GM12872 (cell line): ENCODE results near the gene SMIM45.

Experiments
- TF ChIP-seq, protein P1 (sequence below): IDR thresholded peaks from 3 replicates; pipeline ENCODE4 v1.5.1; 2011; ENCODE audit warnings: low read depth, mild to moderate bottlenecking, low read length, moderate library complexity; ENCODE audit not compliant: insufficient read depth

Gene SMIM45

DNA sequence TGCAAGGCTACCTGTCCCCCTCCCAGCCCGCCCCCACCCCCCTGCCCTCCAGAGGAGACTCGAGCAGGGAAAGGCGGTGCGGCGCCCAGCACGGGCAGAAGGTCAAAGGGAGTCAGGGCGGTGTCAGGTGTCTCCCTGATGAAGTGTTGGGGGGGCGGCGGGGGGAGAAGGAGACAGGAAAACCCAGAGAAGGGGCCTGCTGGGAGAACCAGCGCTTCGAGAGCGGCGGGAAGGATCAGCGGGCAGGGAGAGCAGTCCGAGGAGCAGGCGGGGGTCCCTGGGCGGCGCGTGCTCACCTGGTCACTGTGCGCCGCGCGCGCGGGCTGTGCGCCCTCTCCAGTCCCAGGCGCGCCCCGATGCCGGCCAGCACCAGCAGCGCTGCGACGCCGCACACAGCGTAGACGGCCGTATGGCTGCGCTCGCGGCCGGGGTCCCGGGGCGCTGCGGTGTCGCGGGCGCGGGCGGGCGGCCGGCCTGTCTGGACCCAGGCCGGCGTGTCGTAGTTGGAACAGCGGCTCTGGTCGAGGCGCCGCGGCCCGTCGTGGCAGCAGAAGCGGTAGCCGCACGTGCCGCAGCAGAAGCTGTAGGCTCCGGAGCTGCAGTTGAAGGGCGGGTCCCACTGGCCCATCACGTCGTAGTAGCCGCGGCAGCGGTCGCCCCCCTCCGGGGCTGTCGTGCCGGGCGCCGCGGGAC lies 38.0 kb upstream of the SMIM45 start:
- TF ChIP-seq, protein P1, sequence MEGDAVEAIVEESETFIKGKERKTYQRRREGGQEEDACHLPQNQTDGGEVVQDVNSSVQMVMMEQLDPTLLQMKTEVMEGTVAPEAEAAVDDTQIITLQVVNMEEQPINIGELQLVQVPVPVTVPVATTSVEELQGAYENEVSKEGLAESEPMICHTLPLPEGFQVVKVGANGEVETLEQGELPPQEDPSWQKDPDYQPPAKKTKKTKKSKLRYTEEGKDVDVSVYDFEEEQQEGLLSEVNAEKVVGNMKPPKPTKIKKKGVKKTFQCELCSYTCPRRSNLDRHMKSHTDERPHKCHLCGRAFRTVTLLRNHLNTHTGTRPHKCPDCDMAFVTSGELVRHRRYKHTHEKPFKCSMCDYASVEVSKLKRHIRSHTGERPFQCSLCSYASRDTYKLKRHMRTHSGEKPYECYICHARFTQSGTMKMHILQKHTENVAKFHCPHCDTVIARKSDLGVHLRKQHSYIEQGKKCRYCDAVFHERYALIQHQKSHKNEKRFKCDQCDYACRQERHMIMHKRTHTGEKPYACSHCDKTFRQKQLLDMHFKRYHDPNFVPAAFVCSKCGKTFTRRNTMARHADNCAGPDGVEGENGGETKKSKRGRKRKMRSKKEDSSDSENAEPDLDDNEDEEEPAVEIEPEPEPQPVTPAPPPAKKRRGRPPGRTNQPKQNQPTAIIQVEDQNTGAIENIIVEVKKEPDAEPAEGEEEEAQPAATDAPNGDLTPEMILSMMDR, result no peak

DNA sequence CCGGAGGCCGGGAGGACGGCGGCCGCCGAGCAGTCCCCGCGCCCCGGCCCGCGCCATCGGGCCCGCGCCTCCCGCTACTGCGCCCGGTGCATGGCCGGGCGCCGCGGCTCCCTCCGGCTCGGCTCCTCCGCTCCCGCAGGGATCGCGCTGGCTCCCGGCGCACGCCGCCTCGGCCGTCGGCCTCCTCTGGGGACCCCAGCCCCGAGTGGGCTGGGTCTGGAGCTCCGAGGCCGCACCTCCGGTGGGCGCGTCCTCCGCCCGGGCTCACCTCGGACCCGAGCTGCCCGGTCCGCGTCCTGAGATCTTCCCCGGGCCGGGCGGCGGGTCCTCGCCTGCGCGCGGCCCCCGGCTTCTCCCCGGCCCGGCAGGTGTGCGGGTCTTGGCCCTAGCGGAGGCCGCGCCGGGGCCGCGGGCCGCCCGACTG lies 37.3 kb upstream of the SMIM45 start:
- TF ChIP-seq, protein P1, result no peak

GRCh38 chr22:41915035-41915785 lies 36.7 kb upstream of the SMIM45 start, which contains the start of gene SHISA8:
SHISA8 (minus strand) TSS chr22:41915074; CDS start chr22:41914667, 407 bp downstream.
- TF ChIP-seq, protein P1, result no peak

GRCh38 chr22:41915786-41916493 lies 36.0 kb upstream of the SMIM45 start:
- TF ChIP-seq, protein P1, result no peak

DNA sequence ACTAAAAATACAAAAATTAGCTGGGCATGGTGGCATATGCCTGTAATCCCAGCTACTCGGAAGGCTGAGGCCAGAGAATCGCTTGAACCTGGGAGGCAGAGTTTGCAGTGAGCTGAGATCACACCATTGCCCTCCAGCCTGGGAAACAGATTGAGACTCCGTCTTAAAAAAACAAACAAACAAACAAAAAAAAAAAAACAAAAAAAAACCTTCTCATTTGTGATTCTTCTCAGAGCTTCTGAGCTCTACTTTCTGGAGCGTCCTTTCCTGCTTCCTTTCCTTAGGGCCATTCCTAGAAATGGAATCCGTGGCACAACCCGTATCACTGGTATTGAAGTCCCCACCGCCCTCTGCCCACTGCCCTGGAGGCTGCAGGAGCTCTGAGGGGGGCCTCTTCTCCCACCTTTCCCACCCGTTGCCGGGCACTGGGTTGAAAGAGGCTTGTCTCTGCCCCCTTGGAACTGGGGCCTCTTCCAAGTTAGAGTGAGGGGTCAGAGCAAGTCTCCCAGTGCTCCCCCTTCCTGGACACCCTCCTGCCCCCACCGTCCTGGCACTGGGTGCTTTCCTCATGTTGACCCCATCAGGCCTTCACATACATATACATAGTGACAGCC lies 35.1 kb upstream of the SMIM45 start:
- TF ChIP-seq, protein P1, result no peak

GRCh38 chr22:41917375-41917902 lies 34.5 kb upstream of the SMIM45 start:
- TF ChIP-seq, protein P1, result no peak
